ENCODE results near the gene ADAMTSL3. TPM values are rescaled to one million over a fixed set of nuclear protein-coding genes. Genes with fewer than 3 reads are reported as not detected.

Gene ADAMTSL3
- total RNA-seq, 1 donor from 2014 or later = 0.41 TPM

GRCh38 chr15:83709811-83710210 is 55.9 kb downstream of the ADAMTSL3 start:
- Mint-ChIP-seq H3K36me3 (no peaks in the 10 kb centered on the region), H3K4me1 (no peaks in the 10 kb centered on the region), H3K27me3 (ENCODE audit: insufficient read depth, low read depth) (peaks cover 6% of the 10 kb centered on the region), H3K4me3 (no peak overlapping the region), H3K27ac (no peak overlapping the region), H3K9me3 (no peaks in the 10 kb centered on the region)
- Histone ChIP-seq H3K27ac (no peak overlapping the region), H3K4me3 (no peak overlapping the region), H3K27me3 (no peaks in the 10 kb centered on the region), H3K9me3 (ENCODE audit: low read depth) (no peaks in the 10 kb centered on the region), H3F3A (ENCODE audit: low read depth) (no peaks in the 10 kb centered on the region), H4K20me1 (ENCODE audit: low read depth) (no peaks in the 10 kb centered on the region), H2AFZ (replicated peaks) (no peak overlapping the region), H3K4me1 (no peaks in the 10 kb centered on the region), H3K4me2 (no peak overlapping the region), H3K79me2 (ENCODE audit: low read depth) (no peaks in the 10 kb centered on the region), H3K36me3 (no peaks in the 10 kb centered on the region), H3K9ac (no peak overlapping the region)
- TF ChIP-seq EZH2 (IDR thresholded peaks at IDR 0.05) (no peak), CTCF (IDR thresholded peaks at IDR 0.05) (no peak), EZH2phosphoT487 (IDR thresholded peaks at IDR 0.05) (no peak)
- DNase-seq (ENCODE audit: low spot score) = no peak

DNA sequence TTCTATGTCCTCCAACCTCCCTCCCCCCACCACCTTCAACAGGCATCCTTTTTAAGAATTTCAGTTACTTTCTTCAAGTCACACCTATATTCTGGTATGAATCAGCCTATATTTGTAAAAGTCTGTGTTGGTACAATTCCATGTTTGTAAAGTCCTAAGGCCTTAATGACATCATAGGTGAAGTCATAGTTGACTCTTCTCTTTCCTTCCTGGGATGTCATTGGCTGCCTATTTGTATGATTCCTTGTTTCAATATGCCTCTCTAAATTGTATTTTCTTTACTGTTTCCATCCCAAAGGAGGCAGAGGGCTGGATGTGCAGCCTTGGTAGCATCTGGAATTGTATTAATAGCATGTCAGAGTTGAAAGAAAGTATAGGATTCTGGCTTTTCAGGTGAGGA is 56.5 kb downstream of the ADAMTSL3 start:
- TF ChIP-seq EZH2phosphoT487 (IDR thresholded peaks at IDR 0.05) (no peak), EZH2 (IDR thresholded peaks at IDR 0.05) (no peak), CTCF (IDR thresholded peaks at IDR 0.05) (no peak)
- no peaks in the 10 kb centered on the region for H3K4me1 Mint-ChIP-seq
- H3K9me3 Mint-ChIP-seq = no peaks in the 10 kb centered on the region
- no peaks in the 10 kb centered on the region for H3F3A ChIP-seq (ENCODE audit: low read depth)
- H4K20me1 ChIP-seq (ENCODE audit: low read depth) = no peaks in the 10 kb centered on the region
- H3K79me2 ChIP-seq (ENCODE audit: low read depth) = no peaks in the 10 kb centered on the region
- peaks cover 2% of the 10 kb centered on the region for H3K27me3 Mint-ChIP-seq (ENCODE audit: insufficient read depth, low read depth)
- H3K36me3 ChIP-seq = no peaks in the 10 kb centered on the region
- H3K9ac ChIP-seq = no peak overlapping the region
- H3K27me3 ChIP-seq = no peaks in the 10 kb centered on the region
- no peak overlapping the region for H2AFZ ChIP-seq (replicated peaks)
- H3K4me3 Mint-ChIP-seq = no peak overlapping the region
- no peaks in the 10 kb centered on the region for H3K4me1 ChIP-seq
- no peak overlapping the region for H3K4me3 ChIP-seq
- no peaks in the 10 kb centered on the region for H3K9me3 ChIP-seq (ENCODE audit: low read depth)
- H3K4me2 ChIP-seq = no peak overlapping the region
- no peak for DNase-seq (ENCODE audit: low spot score)
- H3K27ac Mint-ChIP-seq = no peak overlapping the region
- no peaks in the 10 kb centered on the region for H3K36me3 Mint-ChIP-seq
- no peak overlapping the region for H3K27ac ChIP-seq

- H3K4me3 ChIP-seq = no peak overlapping the region
- Mint-ChIP-seq H3K4me3 (no peak overlapping the region), H3K4me1 (no peaks in the 10 kb centered on the region), H3K27me3 (ENCODE audit: insufficient read depth, low read depth) (no peaks in the 10 kb centered on the region), H3K36me3 (no peaks in the 10 kb centered on the region), H3K27ac (no peak overlapping the region), H3K9me3 (no peaks in the 10 kb centered on the region)
- no peaks in the 10 kb centered on the region for H4K20me1 ChIP-seq (ENCODE audit: low read depth)
- no peaks in the 10 kb centered on the region for H3K79me2 ChIP-seq (ENCODE audit: low read depth)
- no peaks in the 10 kb centered on the region for H3K27me3 ChIP-seq
- no peak overlapping the region for H3K27ac ChIP-seq
- no peak overlapping the region for H2AFZ ChIP-seq (replicated peaks)
- H3K36me3 ChIP-seq = no peaks in the 10 kb centered on the region
- no peaks in the 10 kb centered on the region for H3F3A ChIP-seq (ENCODE audit: low read depth)
- DNase-seq (ENCODE audit: low spot score) = no peak
- H3K9ac ChIP-seq = no peak overlapping the region
- no peaks in the 10 kb centered on the region for H3K9me3 ChIP-seq (ENCODE audit: low read depth)
- H3K4me2 ChIP-seq = no peak overlapping the region
- TF ChIP-seq EZH2phosphoT487 (IDR thresholded peaks at IDR 0.05) (no peak), EZH2 (IDR thresholded peaks at IDR 0.05) (no peak)
- H3K4me1 ChIP-seq = no peaks in the 10 kb centered on the region
Measured at GRCh38 chr15:83711236-83711635, 57.3 kb downstream of the ADAMTSL3 start.

- no peak for DNase-seq (ENCODE audit: low spot score)
- Mint-ChIP-seq H3K36me3 (no peaks in the 10 kb centered on the region), H3K9me3 (no peaks in the 10 kb centered on the region), H3K27me3 (ENCODE audit: insufficient read depth, low read depth) (no peaks in the 10 kb centered on the region), H3K4me1 (no peaks in the 10 kb centered on the region), H3K27ac (no peak overlapping the region), H3K4me3 (no peak overlapping the region)
- no peaks in the 10 kb centered on the region for H3K36me3 ChIP-seq
- H3K79me2 ChIP-seq (ENCODE audit: low read depth) = no peaks in the 10 kb centered on the region
- no peaks in the 10 kb centered on the region for H3F3A ChIP-seq (ENCODE audit: low read depth)
- TF ChIP-seq EZH2phosphoT487 (IDR thresholded peaks at IDR 0.05) = no peak
- no peak overlapping the region for H3K4me3 ChIP-seq
- no peak overlapping the region for H2AFZ ChIP-seq (replicated peaks)
- no peaks in the 10 kb centered on the region for H3K27me3 ChIP-seq
- H3K9ac ChIP-seq = no peak overlapping the region
- H4K20me1 ChIP-seq (ENCODE audit: low read depth) = no peaks in the 10 kb centered on the region
- H3K9me3 ChIP-seq (ENCODE audit: low read depth) = no peaks in the 10 kb centered on the region
- no peak overlapping the region for H3K27ac ChIP-seq
- peaks cover 6% of the 10 kb centered on the region for H3K4me1 ChIP-seq
- H3K4me2 ChIP-seq = no peak overlapping the region
Measured at GRCh38 chr15:83713242-83713641, 59.3 kb downstream of the ADAMTSL3 start.
